Measurements from ENCODE around the gene MYH14. TPM values are rescaled to one million over a fixed set of nuclear protein-coding genes. Genes with fewer than 3 reads are reported as not detected.
A peak's percentile ranks its signal among the peaks of the same experiment; 100 is the strongest.

The MYH14 gene
- total RNA-seq, 2 donors from 2014 or later, result 27.0 to 31.5 TPM

GRCh38 chr19:50252887-50253268 lies 49.5 kb downstream of the MYH14 start:
- TF ChIP-seq, protein P1, sequence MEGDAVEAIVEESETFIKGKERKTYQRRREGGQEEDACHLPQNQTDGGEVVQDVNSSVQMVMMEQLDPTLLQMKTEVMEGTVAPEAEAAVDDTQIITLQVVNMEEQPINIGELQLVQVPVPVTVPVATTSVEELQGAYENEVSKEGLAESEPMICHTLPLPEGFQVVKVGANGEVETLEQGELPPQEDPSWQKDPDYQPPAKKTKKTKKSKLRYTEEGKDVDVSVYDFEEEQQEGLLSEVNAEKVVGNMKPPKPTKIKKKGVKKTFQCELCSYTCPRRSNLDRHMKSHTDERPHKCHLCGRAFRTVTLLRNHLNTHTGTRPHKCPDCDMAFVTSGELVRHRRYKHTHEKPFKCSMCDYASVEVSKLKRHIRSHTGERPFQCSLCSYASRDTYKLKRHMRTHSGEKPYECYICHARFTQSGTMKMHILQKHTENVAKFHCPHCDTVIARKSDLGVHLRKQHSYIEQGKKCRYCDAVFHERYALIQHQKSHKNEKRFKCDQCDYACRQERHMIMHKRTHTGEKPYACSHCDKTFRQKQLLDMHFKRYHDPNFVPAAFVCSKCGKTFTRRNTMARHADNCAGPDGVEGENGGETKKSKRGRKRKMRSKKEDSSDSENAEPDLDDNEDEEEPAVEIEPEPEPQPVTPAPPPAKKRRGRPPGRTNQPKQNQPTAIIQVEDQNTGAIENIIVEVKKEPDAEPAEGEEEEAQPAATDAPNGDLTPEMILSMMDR (IDR thresholded peaks at IDR 0.05), result no peak
- TF ChIP-seq POLR2AphosphoS5 (IDR thresholded peaks at IDR 0.05) (no peak), POLR2A (IDR thresholded peaks at IDR 0.05) (no peak)
- no peaks in the 10 kb centered on the region for H3K4me1 ChIP-seq (replicated peaks)
- DNase-seq (ENCODE audit: low spot score), result no peak
- no peak overlapping the region for H3K4me3 ChIP-seq
- no peaks in the 10 kb centered on the region for H3K36me3 ChIP-seq
- no peaks in the 10 kb centered on the region for H3K9me3 ChIP-seq
- no peaks in the 10 kb centered on the region for H3K27me3 ChIP-seq (replicated peaks; ENCODE audit: insufficient read depth)
- H3K27ac ChIP-seq, result no peak overlapping the region
- 94% methylated on average over 5 of the region's 5 CpGs for WGBS
- intact Hi-C loops (cut with DNase I), result no loop called here

- DNase-seq (ENCODE audit: low spot score), result no peak
- 80% methylated on average over 5 of the region's 5 CpGs for whole genome bisulfite sequencing
- Histone ChIP-seq H3K36me3 (no peaks in the 10 kb centered on the region), H3K27ac (no peak overlapping the region), H3K4me1 (replicated peaks) (no peaks in the 10 kb centered on the region), H3K4me3 (no peak overlapping the region), H3K9me3 (no peaks in the 10 kb centered on the region), H3K27me3 (replicated peaks; ENCODE audit: insufficient read depth) (no peaks in the 10 kb centered on the region)
- intact Hi-C loops (cut with DNase I), result no loop called here
- TF ChIP-seq, protein P1 (IDR thresholded peaks at IDR 0.05), result no peak
- no peak for TF ChIP-seq POLR2AphosphoS5 (IDR thresholded peaks at IDR 0.05)
- no peak for TF ChIP-seq POLR2A (IDR thresholded peaks at IDR 0.05)
Measured at GRCh38 chr19:50255115-50255514, 51.7 kb downstream of the MYH14 start.

DNA sequence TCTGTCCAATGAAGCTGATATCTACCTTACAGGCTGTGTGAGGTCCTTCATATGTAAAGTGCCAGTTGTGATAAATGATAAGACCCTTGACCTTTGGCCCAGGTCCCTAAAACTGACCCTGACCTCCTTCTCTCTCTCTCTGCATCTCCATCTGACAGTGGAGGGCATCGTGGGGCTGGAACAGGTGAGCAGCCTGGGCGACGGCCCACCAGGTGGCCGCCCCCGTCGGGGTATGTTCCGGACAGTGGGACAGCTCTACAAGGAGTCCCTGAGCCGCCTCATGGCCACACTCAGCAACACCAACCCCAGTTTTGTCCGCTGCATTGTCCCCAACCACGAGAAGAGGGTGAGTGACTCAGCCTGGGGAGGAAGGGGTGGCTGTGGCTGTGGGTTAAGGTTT lies 53.7 kb downstream of the MYH14 start:
- H3K4me1 ChIP-seq (replicated peaks), result no peaks in the 10 kb centered on the region
- TF ChIP-seq POLR2AphosphoS5 (IDR thresholded peaks at IDR 0.05) (no peak), POLR2A (IDR thresholded peaks at IDR 0.05) (no peak)
- TF ChIP-seq, protein P1 (IDR thresholded peaks at IDR 0.05), result no peak
- intact Hi-C loops (cut with DNase I), result no loop called here
- no peak overlapping the region for H3K27ac ChIP-seq
- no peaks in the 10 kb centered on the region for H3K9me3 ChIP-seq
- no peaks in the 10 kb centered on the region for H3K36me3 ChIP-seq
- H3K4me3 ChIP-seq, result no peak overlapping the region
- no peaks in the 10 kb centered on the region for H3K27me3 ChIP-seq (replicated peaks; ENCODE audit: insufficient read depth)
- no peak for DNase-seq (ENCODE audit: low spot score)
- WGBS, result 88% methylated on average over 10 of the region's 10 CpGs

DNA sequence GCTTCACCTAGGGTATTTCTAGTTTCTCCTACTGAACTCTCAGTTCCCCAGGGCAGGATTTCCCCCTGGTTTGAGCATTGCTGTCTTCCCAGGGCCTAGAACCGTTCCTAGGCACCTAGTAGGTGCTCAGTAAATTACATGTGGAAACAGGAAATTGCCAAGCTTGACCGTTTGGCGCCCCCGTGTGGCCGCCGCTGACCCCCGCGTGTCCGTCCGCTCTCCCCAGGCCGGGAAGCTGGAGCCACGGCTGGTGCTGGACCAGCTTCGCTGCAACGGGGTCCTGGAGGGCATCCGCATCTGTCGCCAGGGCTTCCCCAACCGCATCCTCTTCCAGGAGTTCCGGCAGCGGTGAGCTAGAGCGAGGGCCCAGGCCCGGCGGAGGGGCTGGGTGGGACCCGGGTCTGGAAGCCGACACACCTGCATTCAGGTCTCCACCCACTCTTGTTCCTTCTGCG lies 55.5 kb downstream of the MYH14 start:
- intact Hi-C loops (cut with DNase I), result no loop called here
- WGBS, result 65% methylated on average over 25 of the region's 25 CpGs
- TF ChIP-seq, protein P1 (IDR thresholded peaks at IDR 0.05), result peak in 3 of 4 experiments; percentile 35 to 63 (median 53)
- no peak for TF ChIP-seq POLR2AphosphoS5 (IDR thresholded peaks at IDR 0.05)
- no peak for TF ChIP-seq POLR2A (IDR thresholded peaks at IDR 0.05)
- DNase-seq (ENCODE audit: low spot score), result no peak
- no peak overlapping the region for H3K4me3 ChIP-seq
- H3K36me3 ChIP-seq, result no peaks in the 10 kb centered on the region
- no peak overlapping the region for H3K27ac ChIP-seq
- H3K27me3 ChIP-seq (replicated peaks; ENCODE audit: insufficient read depth), result no peaks in the 10 kb centered on the region
- H3K4me1 ChIP-seq (replicated peaks), result no peaks in the 10 kb centered on the region
- no peaks in the 10 kb centered on the region for H3K9me3 ChIP-seq

GRCh38 chr19:50261446-50261970 lies 58.1 kb downstream of the MYH14 start:
- Histone ChIP-seq H3K27ac (no peak overlapping the region), H3K4me3 (no peak overlapping the region), H3K9me3 (no peaks in the 10 kb centered on the region), H3K27me3 (replicated peaks; ENCODE audit: insufficient read depth) (no peaks in the 10 kb centered on the region), H3K36me3 (no peaks in the 10 kb centered on the region), H3K4me1 (replicated peaks) (no peaks in the 10 kb centered on the region)
- 88% methylated on average over 8 of the region's 16 CpGs for WGBS
- TF ChIP-seq, protein P1 (IDR thresholded peaks at IDR 0.05), result no peak
- TF ChIP-seq POLR2A (IDR thresholded peaks at IDR 0.05) (no peak), POLR2AphosphoS5 (IDR thresholded peaks at IDR 0.05) (no peak)
- intact Hi-C loops (cut with DNase I), result no loop called here
- DNase-seq (ENCODE audit: low spot score), result no peak
